A549 (cell line): Measurements from ENCODE around the gene UXT.
"Not testable (repeated sequence)": the region's sequence is repeated elsewhere in the genome, so short reads cannot be mapped to it uniquely, and the experiment has no call there.

Experiments
- CHD2 ChIP-seq: fragments of 150-350 bp; IDR thresholded peaks from 2 replicates; pipeline ENCODE4 v1.6.1; 2014; ENCODE audit warnings: low read length; ENCODE audit not compliant: partially characterized antibody
- EHMT2 ChIP-seq: fragments of 200-600 bp; sonication (generic); IDR thresholded peaks from 2 replicates; pipeline ENCODE4 v1.6.1; 2016; ENCODE audit warnings: antibody characterized with exemption, low read depth, mild to moderate bottlenecking, moderate library complexity
- HDAC2 ChIP-seq: fragments of 200-600 bp; sonication (generic); IDR thresholded peaks from 2 replicates; pipeline ENCODE4 v1.6.1; 2016
- KDM1A ChIP-seq: fragments of 200-600 bp; sonication (generic); IDR thresholded peaks from 2 replicates; pipeline ENCODE4 v1.6.1; 2016; ENCODE audit warnings: low read depth, mild to moderate bottlenecking
- MAZ ChIP-seq: fragments of 150-350 bp; IDR thresholded peaks from 2 replicates; pipeline ENCODE4 v1.6.1; 2014; ENCODE audit warnings: antibody characterized with exemption, low read depth, low read length, borderline replicate concordance
- MYC ChIP-seq: IDR thresholded peaks from 2 replicates; pipeline ENCODE4 v1.6.1; 2012; ENCODE audit warnings: mild to moderate bottlenecking, inconsistent platforms, low read length, improper control_type of control experiment, borderline replicate concordance
- PHF8 ChIP-seq: fragments of 200-600 bp; sonication (generic); IDR thresholded peaks from 2 replicates; pipeline ENCODE4 v1.6.1; 2016; ENCODE audit warnings: low read depth, mild to moderate bottlenecking, antibody characterized with exemption, moderate library complexity, borderline replicate concordance
- POLR2A ChIP-seq: IDR thresholded peaks from 2 replicates; pipeline ENCODE4 v1.6.1; 2012; ENCODE audit warnings: mild to moderate bottlenecking, low read length
- RCOR1 ChIP-seq: fragments of 150-350 bp; IDR thresholded peaks from 2 replicates; pipeline ENCODE4 v1.6.1; 2014; ENCODE audit warnings: antibody characterized with exemption, low read length, low read depth
- SMC3 ChIP-seq: fragments of >200 bp; sonication (Bioruptor Twin); formaldehyde crosslinking; IDR thresholded peaks from 3 replicates; pipeline ENCODE4 v1.6.1; 2018; ENCODE audit warnings: inconsistent platforms
- ZFP36 ChIP-seq: fragments of 450-650 bp; IDR thresholded peaks from 2 replicates; pipeline ENCODE4 v1.6.1; 2014; ENCODE audit warnings: borderline replicate concordance; ENCODE audit not compliant: partially characterized antibody
- TF ChIP-seq, protein P1 (sequence below): fragments of >200 bp; sonication (Bioruptor Twin); formaldehyde crosslinking; IDR thresholded peaks from 3 replicates; pipeline ENCODE4 v1.5.1; 2016
- TF ChIP-seq, protein P2 (sequence below): fragments of 450-650 bp; IDR thresholded peaks from 2 replicates; pipeline ENCODE4 v1.6.1; 2014; ENCODE audit warnings: antibody characterized with exemption
- TF ChIP-seq, protein P3 (sequence below): fragments of 250-450 bp; sonication (Bioruptor Pico); IDR thresholded peaks from 2 replicates; pipeline ENCODE4 v1.5.0; 2021; ENCODE audit warnings: mild to moderate bottlenecking, moderate library complexity, borderline replicate concordance

DNA sequence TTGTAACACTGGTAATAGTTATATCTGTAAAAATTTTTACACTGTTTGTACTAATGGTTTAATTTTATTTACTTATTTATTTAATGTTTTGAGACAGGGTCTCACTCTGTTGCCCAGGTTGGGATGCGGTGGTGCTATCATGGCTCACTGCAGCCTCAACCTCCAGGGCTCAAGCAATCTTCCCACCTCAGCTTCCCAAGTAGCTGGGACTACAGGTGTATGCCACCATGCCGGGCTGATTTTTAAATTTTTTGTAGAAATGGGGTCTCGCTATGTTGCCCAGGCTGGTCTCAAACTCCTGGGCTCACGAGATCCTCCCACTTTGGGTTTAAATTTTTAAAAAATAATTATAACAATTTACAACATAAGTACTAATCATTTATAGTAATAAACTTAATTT lies 55.9 kb downstream of the UXT start:
- TF ChIP-seq MYC, RCOR1, MAZ, POLR2A, CHD2, EHMT2, PHF8, HDAC2, SMC3, KDM1A, ZFP36: not testable (repeated sequence)
- TF ChIP-seq, protein P1, sequence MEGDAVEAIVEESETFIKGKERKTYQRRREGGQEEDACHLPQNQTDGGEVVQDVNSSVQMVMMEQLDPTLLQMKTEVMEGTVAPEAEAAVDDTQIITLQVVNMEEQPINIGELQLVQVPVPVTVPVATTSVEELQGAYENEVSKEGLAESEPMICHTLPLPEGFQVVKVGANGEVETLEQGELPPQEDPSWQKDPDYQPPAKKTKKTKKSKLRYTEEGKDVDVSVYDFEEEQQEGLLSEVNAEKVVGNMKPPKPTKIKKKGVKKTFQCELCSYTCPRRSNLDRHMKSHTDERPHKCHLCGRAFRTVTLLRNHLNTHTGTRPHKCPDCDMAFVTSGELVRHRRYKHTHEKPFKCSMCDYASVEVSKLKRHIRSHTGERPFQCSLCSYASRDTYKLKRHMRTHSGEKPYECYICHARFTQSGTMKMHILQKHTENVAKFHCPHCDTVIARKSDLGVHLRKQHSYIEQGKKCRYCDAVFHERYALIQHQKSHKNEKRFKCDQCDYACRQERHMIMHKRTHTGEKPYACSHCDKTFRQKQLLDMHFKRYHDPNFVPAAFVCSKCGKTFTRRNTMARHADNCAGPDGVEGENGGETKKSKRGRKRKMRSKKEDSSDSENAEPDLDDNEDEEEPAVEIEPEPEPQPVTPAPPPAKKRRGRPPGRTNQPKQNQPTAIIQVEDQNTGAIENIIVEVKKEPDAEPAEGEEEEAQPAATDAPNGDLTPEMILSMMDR = not testable (repeated sequence)
- TF ChIP-seq, protein P2, sequence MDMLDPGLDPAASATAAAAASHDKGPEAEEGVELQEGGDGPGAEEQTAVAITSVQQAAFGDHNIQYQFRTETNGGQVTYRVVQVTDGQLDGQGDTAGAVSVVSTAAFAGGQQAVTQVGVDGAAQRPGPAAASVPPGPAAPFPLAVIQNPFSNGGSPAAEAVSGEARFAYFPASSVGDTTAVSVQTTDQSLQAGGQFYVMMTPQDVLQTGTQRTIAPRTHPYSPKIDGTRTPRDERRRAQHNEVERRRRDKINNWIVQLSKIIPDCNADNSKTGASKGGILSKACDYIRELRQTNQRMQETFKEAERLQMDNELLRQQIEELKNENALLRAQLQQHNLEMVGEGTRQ = not testable (repeated sequence)
- TF ChIP-seq, protein P3, sequence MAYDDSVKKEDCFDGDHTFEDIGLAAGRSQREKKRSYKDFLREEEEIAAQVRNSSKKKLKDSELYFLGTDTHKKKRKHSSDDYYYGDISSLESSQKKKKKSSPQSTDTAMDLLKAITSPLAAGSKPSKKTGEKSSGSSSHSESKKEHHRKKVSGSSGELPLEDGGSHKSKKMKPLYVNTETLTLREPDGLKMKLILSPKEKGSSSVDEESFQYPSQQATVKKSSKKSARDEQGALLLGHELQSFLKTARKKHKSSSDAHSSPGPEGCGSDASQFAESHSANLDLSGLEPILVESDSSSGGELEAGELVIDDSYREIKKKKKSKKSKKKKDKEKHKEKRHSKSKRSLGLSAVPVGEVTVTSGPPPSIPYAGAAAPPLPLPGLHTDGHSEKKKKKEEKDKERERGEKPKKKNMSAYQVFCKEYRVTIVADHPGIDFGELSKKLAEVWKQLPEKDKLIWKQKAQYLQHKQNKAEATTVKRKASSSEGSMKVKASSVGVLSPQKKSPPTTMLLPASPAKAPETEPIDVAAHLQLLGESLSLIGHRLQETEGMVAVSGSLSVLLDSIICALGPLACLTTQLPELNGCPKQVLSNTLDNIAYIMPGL = not testable (repeated sequence)
